NCI-H82 treated with DMSO at 0.1 percent for 48 hours (cell line): ENCODE results near the gene MGAM2.

Experiments
- DNase-seq: peaks from one replicate; lab custom pipeline; 2025; ENCODE audit not compliant: unreplicated experiment; lab: John Stamatoyannopoulos, UW

Gene MGAM2

DNA sequence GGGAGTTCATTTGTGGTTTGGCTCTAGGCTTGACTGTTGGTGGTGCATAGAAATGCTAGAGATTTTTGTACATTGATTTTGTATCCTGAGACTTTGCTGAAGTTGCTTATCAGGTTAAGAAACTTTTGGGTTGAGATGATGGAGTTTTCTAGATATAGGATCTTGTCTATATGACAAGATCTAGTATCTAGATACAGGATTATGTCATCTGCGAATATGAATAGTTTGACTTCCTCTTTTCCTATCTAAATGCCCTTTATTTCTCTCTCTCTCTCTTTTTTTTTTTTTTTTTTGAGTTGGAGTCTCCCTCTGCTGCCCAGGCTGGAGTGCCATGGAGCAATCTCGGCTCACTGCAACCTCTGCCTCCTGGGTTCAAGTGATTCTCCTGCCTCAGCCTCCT, 62.9 kb downstream of the MGAM2 start:
- DNase-seq = no peak

DNA sequence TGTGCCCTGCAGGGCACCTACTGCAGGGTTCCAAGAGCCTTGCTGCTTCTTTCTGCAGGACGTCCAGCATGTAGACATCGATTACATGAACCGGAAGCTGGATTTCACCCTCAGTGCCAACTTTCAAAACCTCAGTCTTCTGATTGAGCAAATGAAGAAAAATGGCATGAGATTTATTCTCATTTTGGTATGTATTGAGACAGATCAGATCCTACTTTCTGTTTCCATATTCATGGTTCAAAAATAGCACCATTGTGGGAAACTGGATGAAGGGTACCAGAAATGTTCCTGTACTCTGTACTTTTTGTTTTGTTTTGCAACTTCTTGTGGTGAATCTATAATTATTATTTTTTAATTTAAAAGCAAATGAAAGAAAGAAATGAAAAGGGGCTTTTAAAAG, 64.1 kb downstream of the MGAM2 start:
- DNase-seq = no peak

DNA sequence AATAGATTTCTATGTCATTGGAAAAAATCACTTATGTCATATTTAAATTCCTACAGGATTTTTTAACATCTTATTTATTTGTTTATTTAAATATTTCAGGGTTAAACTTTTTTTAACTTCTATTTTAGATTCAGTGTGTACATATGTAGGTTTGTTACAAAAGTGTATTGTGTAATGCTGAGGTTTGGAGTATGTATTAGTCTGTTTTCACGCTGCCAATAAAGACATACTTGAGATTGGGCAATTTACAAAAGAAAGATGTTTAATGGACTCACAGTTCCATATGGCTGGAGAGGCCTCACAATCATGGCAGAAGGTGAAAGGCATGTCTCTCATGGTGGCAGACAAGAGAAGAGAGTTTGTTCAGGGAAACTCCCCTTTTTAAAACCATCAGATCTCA, 65.4 kb downstream of the MGAM2 start:
- DNase-seq = no peak

DNA sequence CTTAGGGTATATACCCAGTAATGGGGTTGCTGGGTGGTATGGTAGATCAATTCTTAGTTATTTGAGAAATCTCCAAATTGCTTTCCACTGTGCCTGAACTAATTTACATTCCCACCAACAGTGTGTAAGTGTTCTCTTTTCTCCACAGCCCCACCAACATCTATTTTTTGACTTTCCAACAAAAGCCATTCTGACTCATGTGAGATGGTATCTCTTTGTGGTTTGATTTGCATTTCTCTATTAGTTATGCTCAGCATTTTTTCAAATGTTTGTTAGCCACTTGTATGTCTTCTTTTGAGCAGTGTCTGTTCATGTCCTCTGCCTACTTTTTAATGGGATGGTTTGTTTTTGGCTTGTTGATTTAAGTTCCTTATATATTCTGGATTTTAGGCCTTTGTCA, 66.4 kb downstream of the MGAM2 start:
- DNase-seq = no peak

DNA sequence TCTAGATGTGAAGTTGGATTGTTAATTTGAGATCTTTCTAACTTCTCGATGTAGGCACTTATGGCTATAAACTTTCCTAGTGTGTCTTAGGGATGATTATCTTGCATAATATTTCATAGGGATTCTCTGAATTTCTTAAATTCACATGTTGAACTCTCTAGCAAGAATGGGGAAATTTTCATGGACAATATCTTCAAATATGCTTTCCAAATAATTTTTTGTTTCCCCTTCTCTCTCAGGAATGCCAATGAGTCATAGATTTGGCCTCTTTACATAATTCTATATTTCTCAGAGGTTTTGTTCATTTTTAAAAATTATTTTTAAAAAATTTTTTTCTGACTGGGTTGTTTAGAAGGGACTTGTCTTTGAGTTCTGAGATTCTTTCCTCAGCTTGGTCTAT, 68.9 kb downstream of the MGAM2 start:
- DNase-seq = no peak

DNA sequence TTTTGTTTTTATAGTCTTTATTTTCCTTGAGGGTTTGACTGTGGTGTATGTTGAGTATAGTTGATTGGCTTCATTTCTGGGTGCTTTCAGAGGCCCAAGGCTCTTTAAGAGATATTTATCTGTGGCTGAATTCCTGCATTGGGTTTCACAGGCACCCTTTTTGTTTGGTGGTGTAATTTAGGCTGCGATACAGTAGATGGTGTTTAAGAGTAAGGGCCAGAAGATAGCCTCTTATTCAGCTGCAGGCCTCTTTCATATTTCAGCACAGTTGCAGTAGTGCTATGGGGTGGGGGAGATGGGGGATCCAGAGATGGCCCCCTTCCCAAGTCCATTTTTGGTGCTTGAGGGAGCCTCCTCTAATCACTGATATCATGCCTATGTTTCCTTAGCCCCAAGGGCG, 69.7 kb downstream of the MGAM2 start:
- no peak for DNase-seq

DNA sequence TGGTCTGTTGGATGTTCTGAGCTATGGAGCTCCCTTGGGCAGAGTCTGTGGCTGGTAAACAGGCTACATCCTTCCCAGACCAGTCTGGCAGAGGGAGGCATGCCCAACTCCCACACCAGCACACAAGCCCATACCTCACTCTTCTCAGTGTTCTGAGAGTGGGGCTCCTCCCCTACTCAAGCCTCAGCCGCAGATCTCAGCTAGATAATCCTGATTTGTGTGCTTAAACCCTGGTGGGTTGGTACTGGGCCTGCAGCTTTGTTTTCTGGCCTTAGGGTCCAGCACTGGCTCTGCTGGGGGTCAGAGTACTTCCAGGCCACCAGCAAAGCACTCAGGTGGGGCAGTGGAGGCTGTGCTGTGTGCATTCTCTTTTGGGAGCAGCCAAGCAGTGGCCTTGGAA, 70.4 kb downstream of the MGAM2 start:
- DNase-seq = peak; percentile 3

DNA sequence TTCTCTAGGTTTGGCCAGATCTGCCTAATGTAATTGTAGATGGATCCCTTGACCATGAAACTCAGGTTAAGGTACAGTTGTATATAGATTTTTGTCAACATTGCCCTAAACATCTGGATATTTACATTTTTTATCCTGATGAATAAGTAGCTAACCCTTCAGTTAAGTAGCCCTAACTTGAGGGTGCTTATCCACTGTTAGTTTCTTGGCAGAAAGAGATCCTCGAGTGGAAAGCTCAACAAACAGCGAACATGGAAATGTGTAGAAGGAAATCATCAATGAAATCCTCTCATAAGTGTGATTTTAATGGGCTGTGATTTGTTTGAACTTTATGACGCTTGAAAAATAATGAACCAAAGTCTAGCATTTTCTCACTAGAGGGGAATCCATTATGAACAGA, 73.6 kb downstream of the MGAM2 start:
- DNase-seq = no peak

DNA sequence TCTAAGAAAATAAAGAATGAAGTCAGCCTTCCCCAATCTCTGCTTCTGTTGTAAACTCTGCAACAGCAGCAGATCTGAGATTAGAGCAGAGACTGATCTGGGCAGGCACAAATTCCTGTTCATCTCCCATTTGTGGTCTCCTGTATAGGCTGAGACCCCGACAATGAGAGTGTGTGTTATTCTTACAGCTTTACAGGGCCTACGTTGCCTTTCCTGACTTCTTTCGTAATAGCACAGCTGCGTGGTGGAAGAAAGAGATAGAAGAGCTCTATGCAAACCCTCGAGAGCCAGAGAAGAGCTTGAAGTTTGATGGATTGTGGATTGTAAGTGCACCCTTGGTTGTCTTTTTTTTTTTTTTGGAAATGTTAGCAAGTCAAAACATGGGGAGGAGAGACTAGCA, 74.3 kb downstream of the MGAM2 start:
- DNase-seq = no peak

DNA sequence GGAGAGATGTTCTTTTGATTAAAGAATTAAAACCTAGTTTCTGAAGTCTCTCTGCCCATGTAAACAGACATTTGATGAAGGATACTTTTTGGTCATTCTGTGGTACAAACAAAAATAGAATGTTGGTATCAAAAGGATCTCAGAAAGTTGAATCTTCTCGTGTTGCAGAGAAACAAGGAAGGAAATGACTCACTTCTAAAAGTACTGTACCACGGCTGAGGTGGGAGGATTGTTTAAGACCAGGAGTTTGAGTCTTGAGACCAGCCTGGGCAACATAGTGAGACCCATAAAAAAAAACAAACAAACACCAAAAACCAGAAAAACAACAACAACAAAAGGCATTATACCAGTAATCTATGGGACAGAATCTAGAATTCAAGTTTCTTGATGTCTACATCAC, 76.6 kb downstream of the MGAM2 start:
- no peak for DNase-seq

DNA sequence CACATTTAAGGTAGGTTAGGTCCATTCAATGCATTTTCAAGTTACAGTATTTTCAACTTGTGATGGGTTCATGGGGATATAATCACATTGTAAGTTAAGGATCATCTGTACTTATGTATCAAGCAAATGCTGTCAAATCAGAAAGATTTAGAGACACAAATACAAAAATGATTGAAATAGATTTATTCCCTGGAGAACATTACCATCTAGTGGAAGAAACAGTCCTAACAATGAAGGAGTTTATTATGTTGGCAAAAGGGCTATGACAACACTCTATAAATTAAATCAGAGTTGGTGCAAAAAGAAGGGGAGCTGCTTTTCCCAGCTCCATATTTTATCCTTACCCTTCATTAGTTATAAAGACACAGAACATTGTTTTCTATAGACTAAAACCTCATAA, 77.3 kb downstream of the MGAM2 start:
- no peak for DNase-seq

DNA sequence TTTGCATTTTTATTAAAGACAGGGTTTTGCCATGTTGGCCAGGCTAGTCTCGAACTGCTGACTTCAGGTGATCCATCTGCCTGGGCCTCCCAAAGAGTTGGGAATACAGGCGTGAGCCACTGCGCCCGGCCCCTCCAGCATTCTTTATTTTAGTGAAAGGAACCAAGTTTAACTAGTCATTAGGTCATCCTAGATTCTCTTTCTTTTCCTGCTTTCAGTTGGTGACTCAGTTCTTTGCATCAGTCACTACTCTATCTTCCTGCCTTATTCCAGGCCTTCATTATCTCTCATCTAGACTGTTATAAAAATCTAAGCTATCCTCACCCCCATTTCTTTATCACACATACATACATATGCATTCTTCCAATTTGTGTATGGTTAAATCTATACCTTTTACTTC, 82.7 kb downstream of the MGAM2 start:
- no peak for DNase-seq

DNA sequence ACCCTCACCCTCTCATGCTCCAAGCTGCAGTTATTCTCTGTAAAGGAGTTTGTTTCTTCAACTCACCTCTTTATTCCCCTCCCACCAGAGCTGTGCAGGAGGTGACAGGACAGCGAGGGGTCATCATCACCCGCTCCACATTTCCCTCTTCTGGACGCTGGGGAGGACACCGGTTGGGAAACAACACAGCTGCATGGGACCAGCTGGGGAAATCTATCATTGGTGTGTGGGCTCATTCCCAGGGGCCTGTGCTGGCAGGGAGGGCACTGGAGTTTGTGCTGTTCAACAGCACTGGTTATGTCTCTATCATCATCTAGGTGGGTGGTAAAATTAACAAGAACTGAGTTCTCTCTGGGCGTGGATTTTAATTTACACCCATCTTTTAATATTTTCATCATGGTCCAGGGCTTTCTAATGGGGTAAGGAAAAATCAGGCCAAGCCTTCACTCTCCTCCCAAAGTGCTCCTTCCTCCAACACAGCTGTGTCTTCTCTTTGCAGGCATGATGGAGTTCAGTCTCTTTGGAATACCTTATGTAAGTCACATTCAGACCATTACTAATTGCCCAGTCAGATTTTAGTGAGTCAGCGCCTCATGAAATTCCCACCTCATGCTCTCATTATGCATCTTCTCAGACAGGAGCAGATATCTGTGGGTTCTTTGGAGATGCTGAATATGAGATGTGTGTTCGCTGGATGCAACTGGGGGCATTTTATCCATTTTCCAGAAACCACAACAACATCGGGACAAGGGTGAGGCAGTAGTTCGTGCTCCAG, 84.7 kb downstream of the MGAM2 start:
- no peak for DNase-seq

DNA sequence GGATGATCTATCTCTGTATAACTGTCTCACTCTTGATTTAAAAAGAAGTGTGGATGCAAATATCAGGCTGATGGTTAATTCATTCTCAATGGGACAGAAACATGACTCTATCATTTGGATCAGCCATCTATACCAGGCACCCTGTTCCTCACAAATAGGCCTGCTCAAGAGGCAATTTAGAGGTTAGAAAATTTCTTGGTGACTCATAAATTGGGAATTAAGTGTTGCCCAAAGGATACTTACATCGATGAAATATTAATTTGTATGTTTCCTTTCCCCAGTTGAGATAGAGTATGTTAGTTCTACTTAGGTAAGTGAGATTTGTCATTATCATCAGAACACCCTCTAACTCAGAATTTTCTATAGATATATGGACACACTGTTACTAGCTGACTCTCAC, 88.7 kb downstream of the MGAM2 start:
- no peak for DNase-seq

DNA sequence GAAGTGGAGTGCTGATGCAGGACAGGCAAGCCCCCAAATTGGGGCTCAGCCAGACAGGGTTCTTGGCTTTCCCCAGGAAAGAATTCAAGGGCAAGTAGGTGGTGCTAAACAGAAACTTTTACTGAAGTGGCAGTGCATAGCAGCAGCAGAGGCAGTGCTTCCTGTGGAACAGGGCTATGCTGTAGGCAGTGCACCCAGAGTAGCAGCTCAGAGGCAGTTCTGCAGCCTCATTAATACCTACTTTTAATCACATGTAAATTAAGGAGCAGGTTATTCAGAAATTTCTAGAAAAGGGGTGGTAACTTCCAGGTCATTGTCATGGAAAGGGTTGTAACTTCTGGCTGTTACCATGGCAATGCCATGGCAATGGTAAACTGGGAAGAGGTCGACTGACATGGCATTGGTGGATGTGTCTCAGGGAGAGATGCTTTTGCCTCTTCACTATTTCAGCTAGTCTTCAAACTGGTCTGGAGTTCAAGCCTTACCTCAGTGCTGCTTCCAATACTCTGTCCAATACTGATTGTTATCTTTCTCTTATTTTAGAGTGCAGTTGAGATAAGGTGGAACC, 117.1 kb downstream of the MGAM2 start:
- no peak for DNase-seq

DNA sequence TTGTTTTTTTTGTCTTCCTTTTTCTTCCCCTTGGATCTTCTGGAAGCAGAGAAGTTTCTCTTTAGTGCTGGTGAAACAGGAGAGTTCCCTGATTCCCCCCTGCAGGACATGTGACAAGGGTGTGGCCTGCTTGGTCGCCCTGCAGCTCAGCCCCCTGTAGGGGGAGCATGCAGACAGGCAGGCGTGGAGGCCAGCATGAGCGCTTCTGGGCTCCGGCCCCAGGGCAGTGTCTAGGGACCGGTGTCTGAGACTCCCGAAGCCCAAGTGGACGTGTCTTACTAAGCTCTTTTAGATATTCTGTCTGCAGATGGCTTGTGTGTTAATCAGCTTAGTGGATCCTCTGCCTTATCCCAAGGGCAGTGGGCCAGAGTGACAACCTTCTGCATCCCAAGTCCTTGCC, 120.2 kb downstream of the MGAM2 start:
- DNase-seq = peak; percentile 97

DNA sequence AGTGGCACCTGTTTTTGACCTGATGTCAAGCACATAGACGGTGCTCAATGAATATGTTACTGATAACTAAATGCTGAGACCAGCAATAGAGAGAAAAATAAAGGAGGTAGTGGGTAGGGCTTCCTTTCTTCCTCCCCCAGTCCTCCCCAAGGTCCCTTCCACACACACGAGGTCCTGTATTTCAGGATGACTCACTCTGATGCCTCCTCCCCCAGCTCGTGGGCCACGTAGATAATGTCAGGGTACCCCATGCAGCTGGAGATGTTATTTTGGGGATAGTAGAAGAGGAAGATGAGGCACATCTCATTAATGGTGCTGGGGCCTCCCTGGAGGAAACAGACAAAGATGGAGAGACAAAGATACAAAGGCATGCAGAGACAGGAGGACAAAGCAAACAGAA, 129.0 kb downstream of the MGAM2 start:
- DNase-seq = no peak

DNA sequence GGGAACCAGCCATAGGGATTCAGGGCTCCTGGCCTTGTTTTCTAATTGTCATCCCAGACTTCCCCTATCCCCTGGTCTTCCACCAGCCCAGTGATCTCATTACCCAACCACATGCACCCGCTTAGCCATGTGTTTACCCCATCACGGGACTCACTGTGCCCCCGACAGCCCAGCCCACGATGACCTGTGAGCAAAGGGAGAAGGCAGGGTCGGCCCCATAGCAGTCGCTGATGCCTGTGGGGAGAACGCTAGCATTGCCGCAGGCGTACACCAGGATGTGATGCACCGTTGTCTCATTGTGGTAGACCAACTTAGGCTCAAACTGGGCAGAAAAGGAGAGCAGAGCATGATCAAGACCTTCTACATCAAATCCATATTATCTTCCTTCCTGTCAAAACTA, 132.3 kb downstream of the MGAM2 start:
- DNase-seq = no peak

DNA sequence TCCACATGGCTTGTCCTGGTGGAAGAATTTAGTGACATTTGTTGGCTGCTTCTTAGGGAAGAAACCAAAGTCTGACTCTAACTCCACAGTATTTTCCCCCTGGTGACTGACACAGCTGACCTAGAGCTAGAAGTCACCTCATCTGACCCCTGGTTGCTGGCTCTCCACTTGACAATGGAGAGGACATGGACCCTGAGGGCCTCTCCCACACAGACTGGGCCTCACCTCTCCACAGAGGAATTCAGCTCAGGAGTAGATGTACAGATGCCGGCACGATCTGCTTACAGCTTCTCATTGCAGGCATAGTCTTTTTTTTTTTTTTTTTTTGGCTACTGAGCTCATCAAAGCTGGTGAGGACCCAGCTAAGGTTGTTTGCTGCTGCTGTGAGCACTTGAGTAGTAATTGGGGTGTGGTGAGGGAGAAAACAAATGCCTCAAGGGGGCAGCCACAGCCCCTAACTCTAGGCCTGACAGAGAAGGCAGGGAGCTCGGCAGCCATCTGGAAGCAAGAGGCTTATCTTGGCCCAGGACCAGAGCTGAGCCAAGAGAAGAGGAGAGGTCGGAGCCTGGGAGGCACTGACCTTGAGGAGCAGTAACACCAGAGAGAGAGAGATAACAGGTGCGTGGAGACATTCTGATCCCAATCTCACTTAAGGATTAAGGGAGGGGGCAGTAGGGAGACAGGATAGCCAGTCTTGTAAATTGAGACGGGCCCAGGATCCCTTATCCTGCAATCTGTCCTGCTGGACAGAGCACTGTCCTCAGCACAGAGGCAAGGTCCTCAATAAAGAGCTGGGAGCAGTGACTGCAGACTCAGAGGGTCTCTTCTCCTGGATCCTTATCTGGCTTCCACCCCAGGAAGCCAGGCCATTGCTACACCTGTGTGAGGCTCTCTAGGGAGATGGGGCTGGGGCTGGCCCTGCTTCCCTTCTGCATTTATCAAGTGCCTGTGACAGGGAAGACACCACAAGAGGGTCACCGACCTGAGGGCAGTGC, 136.9 kb downstream of the MGAM2 start:
- peak; percentile 79 for DNase-seq

DNA sequence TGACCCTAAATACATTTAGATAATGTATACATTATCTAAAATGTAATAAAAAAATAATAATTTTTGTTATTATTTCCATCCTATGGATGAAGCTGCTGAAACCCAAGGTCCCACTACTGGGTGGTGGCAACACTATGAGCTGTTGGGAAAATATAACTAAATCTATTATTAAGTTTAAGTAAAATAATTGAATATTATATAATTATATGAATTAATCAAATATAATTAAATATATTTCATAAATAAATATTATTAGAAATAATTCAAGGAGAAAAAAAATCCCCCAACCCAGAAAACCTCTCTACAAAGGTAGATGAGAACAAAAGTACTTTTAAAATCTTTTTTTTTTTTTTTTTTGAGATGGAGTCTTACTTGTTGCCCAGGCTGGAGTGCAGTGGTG, 138.4 kb downstream of the MGAM2 start:
- DNase-seq = no peak

DNA sequence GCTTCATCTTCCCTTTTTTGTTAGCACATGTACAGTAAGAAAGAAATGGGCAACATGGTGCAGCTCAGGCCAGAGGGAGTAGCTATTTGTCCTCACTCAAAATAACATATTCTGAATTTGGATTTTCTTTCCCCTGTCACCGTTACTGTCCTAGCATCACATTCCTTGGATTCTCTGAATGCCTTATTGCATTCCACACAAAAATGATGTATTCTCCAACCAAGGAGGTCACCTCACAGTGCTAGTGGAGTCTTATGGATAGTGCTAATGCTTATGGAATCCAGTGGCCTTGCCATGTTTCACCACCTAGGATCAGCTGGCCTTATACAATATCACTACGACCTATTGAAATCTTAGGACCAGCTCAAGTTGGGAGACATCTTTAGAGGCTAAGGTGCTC, 139.2 kb downstream of the MGAM2 start:
- DNase-seq = no peak

DNA sequence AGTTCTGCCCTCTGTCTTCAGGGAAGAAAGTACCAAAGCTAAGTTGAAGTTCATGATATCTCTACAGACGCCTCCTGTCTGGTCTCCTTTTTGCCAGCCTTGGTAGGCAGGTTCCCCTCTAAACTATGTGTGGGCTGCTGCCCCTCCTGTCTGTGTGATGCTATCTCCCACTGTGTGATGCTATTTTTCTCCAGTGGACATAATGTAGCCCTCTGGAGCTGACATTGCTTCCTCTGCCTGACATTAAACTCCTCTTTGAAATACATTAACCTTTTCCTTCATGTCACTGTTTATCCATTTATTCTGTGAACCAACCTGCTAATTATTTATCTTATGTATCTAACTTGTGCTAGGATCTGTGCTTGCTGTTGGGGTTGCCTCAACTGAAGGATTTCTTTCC, 146.4 kb downstream of the MGAM2 start, which contains the start of gene PRSS58:
Gene PRSS58 (minus strand): TSS at position 101 of the 400 bp plus-strand sequence. CDS start 351 bp downstream, outside the sequence.
- DNase-seq = no peak
